OCI-LY1 (cell line): Measurements from ENCODE around the gene UBXN10.

ENCODE experiments used
- H2AFZ ChIP-seq: fragments of 200-600 bp; sonication (generic), shearing (Covaris generic); 2 replicates; pipeline ENCODE4 v1.6.0; 2014; ENCODE audit warnings: antibody characterized with exemption, mild to moderate bottlenecking, low read length
- H3F3A ChIP-seq: fragments of 200-600 bp; sonication (generic), shearing (Covaris generic); 2 replicates; pipeline ENCODE4 v1.6.0; 2014; ENCODE audit warnings: mild to moderate bottlenecking, antibody characterized with exemption, low read length, moderate library complexity; ENCODE audit not compliant: insufficient read depth
- H3K27ac ChIP-seq: fragments of 200-600 bp; sonication (generic); 2 replicates; pipeline ENCODE4 v1.5.1; 2014; ENCODE audit warnings: low read length, mixed run types, mild to moderate bottlenecking, low read depth; ENCODE audit not compliant: poor library complexity, severe bottlenecking
- H3K27me3 ChIP-seq: fragments of 200-600 bp; sonication (generic); 2 replicates; pipeline ENCODE4 v1.6.0; 2014; ENCODE audit warnings: antibody characterized with exemption, mild to moderate bottlenecking, low read length, moderate library complexity; ENCODE audit not compliant: insufficient read depth
- H3K36me3 ChIP-seq: fragments of 200-600 bp; sonication (generic); 2 replicates; pipeline ENCODE4 v1.6.1; 2014; ENCODE audit warnings: mild to moderate bottlenecking, antibody characterized with exemption, low read length, moderate library complexity, mixed read lengths; ENCODE audit not compliant: insufficient read depth
- H3K4me1 ChIP-seq: fragments of 200-600 bp; sonication (generic); 2 replicates; pipeline ENCODE4 v1.5.1; 2014; ENCODE audit warnings: mild to moderate bottlenecking, low read length, moderate library complexity; ENCODE audit not compliant: insufficient read depth, severe bottlenecking
- H3K4me2 ChIP-seq: fragments of 200-600 bp; sonication (generic), shearing (Covaris generic); 2 replicates; pipeline ENCODE4 v1.6.1; 2014; ENCODE audit warnings: low read length
- H3K4me3 ChIP-seq: fragments of 200-600 bp; sonication (generic); 2 replicates; pipeline ENCODE4 v1.5.1; 2014; ENCODE audit warnings: low read length, low read depth, mild to moderate bottlenecking, mixed read lengths; ENCODE audit not compliant: poor library complexity, severe bottlenecking
- H3K79me2 ChIP-seq: fragments of 200-600 bp; shearing (Covaris generic); 2 replicates; pipeline ENCODE4 v1.6.1; 2016; ENCODE audit warnings: mixed run types, low read length, mixed read lengths; ENCODE audit not compliant: insufficient read depth
- H3K9ac ChIP-seq: fragments of 200-600 bp; sonication (generic), shearing (Covaris generic); 2 replicates; pipeline ENCODE4 v1.6.1; 2014; ENCODE audit warnings: mild to moderate bottlenecking, low read length, mixed read lengths
- H3K9me2 ChIP-seq: fragments of 200-600 bp; sonication (generic), shearing (Covaris generic); 2 replicates; pipeline ENCODE4 v1.6.1; 2014; ENCODE audit warnings: low read depth, mild to moderate bottlenecking, low read length, mixed read lengths
- H3K9me3 ChIP-seq: fragments of 200-600 bp; shearing (Covaris generic); 2 replicates; pipeline ENCODE4 v1.6.1; 2014; ENCODE audit warnings: low read length, mixed read lengths
- H4K20me1 ChIP-seq: fragments of 200-600 bp; sonication (generic), shearing (Covaris generic); 2 replicates; pipeline ENCODE4 v1.6.0; 2016; ENCODE audit warnings: mild to moderate bottlenecking, low read length; ENCODE audit not compliant: insufficient read depth
- EZH2 ChIP-seq: fragments of 200-600 bp; sonication (generic), shearing (Covaris generic); IDR thresholded peaks from 2 replicates; pipeline ENCODE4 v1.8.0; 2017; ENCODE audit warnings: borderline replicate concordance, mixed run types, mild to moderate bottlenecking, antibody characterized with exemption, low read length, moderate library complexity, mixed read lengths
- TF ChIP-seq, protein P1 (sequence below): fragments of 200-600 bp; sonication (generic), shearing (Covaris generic); IDR thresholded peaks from 2 replicates; pipeline ENCODE4 v1.5.1; 2017; ENCODE audit warnings: mild to moderate bottlenecking, antibody characterized with exemption, low read length, moderate library complexity, mixed read lengths

Gene UBXN10

GRCh38 chr1:20191266-20191825, 5.5 kb downstream of the UBXN10 start:
- no peaks in the 10 kb centered on the region for H3K9me3 ChIP-seq
- H3K27me3 ChIP-seq, result peaks cover 3% of the 10 kb centered on the region; the same call in 1 of the 2 replicates
- no peaks in the 10 kb centered on the region for H3K79me2 ChIP-seq
- no peaks in the 10 kb centered on the region for H3F3A ChIP-seq
- no peak overlapping the region for H3K27ac ChIP-seq
- TF ChIP-seq, protein P1, sequence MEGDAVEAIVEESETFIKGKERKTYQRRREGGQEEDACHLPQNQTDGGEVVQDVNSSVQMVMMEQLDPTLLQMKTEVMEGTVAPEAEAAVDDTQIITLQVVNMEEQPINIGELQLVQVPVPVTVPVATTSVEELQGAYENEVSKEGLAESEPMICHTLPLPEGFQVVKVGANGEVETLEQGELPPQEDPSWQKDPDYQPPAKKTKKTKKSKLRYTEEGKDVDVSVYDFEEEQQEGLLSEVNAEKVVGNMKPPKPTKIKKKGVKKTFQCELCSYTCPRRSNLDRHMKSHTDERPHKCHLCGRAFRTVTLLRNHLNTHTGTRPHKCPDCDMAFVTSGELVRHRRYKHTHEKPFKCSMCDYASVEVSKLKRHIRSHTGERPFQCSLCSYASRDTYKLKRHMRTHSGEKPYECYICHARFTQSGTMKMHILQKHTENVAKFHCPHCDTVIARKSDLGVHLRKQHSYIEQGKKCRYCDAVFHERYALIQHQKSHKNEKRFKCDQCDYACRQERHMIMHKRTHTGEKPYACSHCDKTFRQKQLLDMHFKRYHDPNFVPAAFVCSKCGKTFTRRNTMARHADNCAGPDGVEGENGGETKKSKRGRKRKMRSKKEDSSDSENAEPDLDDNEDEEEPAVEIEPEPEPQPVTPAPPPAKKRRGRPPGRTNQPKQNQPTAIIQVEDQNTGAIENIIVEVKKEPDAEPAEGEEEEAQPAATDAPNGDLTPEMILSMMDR, result no peak
- TF ChIP-seq EZH2, result no peak
- H3K9ac ChIP-seq, result no peak overlapping the region
- H3K4me3 ChIP-seq, result no peak overlapping the region
- no peaks in the 10 kb centered on the region for H3K9me2 ChIP-seq
- H2AFZ ChIP-seq, result no peak overlapping the region
- no peak overlapping the region for H3K4me2 ChIP-seq
- H3K4me1 ChIP-seq, result no peaks in the 10 kb centered on the region
- no peaks in the 10 kb centered on the region for H4K20me1 ChIP-seq
- no peaks in the 10 kb centered on the region for H3K36me3 ChIP-seq

DNA sequence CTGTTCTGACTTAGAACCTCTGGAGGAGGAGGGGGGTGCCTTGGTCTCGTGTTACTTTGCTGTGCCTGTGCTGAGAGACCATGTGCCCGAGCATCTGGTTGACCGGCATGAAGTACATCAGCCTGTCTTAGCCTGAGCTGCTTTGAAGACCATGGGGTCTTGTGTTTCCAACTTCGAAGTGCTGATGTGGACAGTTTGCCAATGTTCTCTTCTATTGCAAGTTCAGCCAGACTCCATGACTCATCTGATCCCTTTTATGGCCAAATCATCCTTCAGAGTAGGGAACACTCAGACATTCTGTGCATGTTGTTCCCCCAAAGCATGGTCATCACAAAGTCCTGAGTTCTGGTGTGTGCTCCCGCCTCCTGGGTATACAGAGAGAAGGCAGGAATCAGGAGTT, 6.5 kb downstream of the UBXN10 start:
- H3K9ac ChIP-seq, result no peak overlapping the region
- H3K79me2 ChIP-seq, result no peaks in the 10 kb centered on the region
- peaks cover 3% of the 10 kb centered on the region; the same call in 1 of the 2 replicates for H3K27me3 ChIP-seq
- H3K9me3 ChIP-seq, result no peaks in the 10 kb centered on the region
- no peaks in the 10 kb centered on the region for H4K20me1 ChIP-seq
- no peak overlapping the region for H2AFZ ChIP-seq
- no peaks in the 10 kb centered on the region for H3K9me2 ChIP-seq
- TF ChIP-seq EZH2, result no peak
- TF ChIP-seq, protein P1, result no peak
- no peak overlapping the region for H3K4me2 ChIP-seq
- H3K4me3 ChIP-seq, result no peak overlapping the region
- H3F3A ChIP-seq, result no peaks in the 10 kb centered on the region
- H3K36me3 ChIP-seq, result no peaks in the 10 kb centered on the region
- no peaks in the 10 kb centered on the region for H3K4me1 ChIP-seq
- H3K27ac ChIP-seq, result no peak overlapping the region

GRCh38 chr1:20192871-20193411, 7.0 kb downstream of the UBXN10 start:
- no peak overlapping the region for H3K9ac ChIP-seq
- TF ChIP-seq EZH2, result no peak
- TF ChIP-seq, protein P1, result no peak
- H3K9me3 ChIP-seq, result no peaks in the 10 kb centered on the region
- H3K4me3 ChIP-seq, result no peak overlapping the region
- H3K27ac ChIP-seq, result no peak overlapping the region
- no peaks in the 10 kb centered on the region for H3K79me2 ChIP-seq
- H3K36me3 ChIP-seq, result no peaks in the 10 kb centered on the region
- H3K9me2 ChIP-seq, result no peaks in the 10 kb centered on the region
- H3K27me3 ChIP-seq, result peaks cover 3% of the 10 kb centered on the region; the same call in 1 of the 2 replicates
- no peak overlapping the region for H2AFZ ChIP-seq
- H3F3A ChIP-seq, result no peaks in the 10 kb centered on the region
- no peaks in the 10 kb centered on the region for H3K4me1 ChIP-seq
- H4K20me1 ChIP-seq, result no peaks in the 10 kb centered on the region
- H3K4me2 ChIP-seq, result no peak overlapping the region
